HCT116 (cell line): ENCODE data around the gene HRG.

Experiments
- EZH2 ChIP-seq: fragments of 200-600 bp; sonication (generic); IDR thresholded peaks from 2 replicates; pipeline ENCODE4 v1.6.1; 2017; ENCODE audit warnings: antibody characterized with exemption, mixed run types
- FOSL1 ChIP-seq: IDR thresholded peaks from 2 replicates; pipeline ENCODE4 v1.6.1; 2012; ENCODE audit warnings: low read depth
- POLR2A ChIP-seq: IDR thresholded peaks from 2 replicates; pipeline ENCODE4 v1.7.0; 2011; ENCODE audit warnings: borderline replicate concordance; ENCODE audit not compliant: insufficient read depth, insufficient read length; ENCODE audit errors: extremely low read depth
- POLR2AphosphoS5 ChIP-seq: IDR thresholded peaks from 2 replicates; pipeline ENCODE4 v1.6.1; 2011; ENCODE audit warnings: mild to moderate bottlenecking, low read depth, low read length, moderate library complexity
- RAD21 ChIP-seq: IDR thresholded peaks from 2 replicates; pipeline ENCODE4 v1.6.1; 2012; ENCODE audit warnings: low read depth, mild to moderate bottlenecking
- SIN3A ChIP-seq: IDR thresholded peaks from 2 replicates; pipeline ENCODE4 v1.6.1; 2012; ENCODE audit warnings: low read depth
- YY1 ChIP-seq: IDR thresholded peaks from 2 replicates; pipeline ENCODE4 v1.6.1; 2011; ENCODE audit warnings: low read length, low read depth, moderate library complexity, mild to moderate bottlenecking; ENCODE audit not compliant: insufficient replicate concordance; ENCODE audit errors: extremely low read depth
- TF ChIP-seq, protein P1 (sequence below), 3 experiments: fragments of 200-600 bp in 1 of 3; sonication (generic) in 1 of 3; IDR thresholded peaks in 2 of 3; conservative IDR thresholded peaks in 1 of 3; 2 replicates each; pipeline ENCODE4 v1.5.1; 2012 to 2017; ENCODE audit warnings: low read depth in 2 of 3, low read length in 2 of 3, antibody characterized with exemption in 1 of 3, borderline replicate concordance in 1 of 3, control low read depth in 1 of 3, mild to moderate bottlenecking in 1 of 3, mixed read lengths in 1 of 3, mixed run types in 1 of 3, moderate library complexity in 1 of 3; ENCODE audit not compliant: insufficient read depth in 1 of 3
- TF ChIP-seq, protein P2 (sequence below): IDR thresholded peaks from 2 replicates; pipeline ENCODE4 v1.6.1; 2012; ENCODE audit warnings: low read depth
- TF ChIP-seq, protein P3 (sequence below): IDR thresholded peaks from 2 replicates; pipeline ENCODE4 v1.6.1; 2012

- TF ChIP-seq POLR2A (no peak), POLR2AphosphoS5 (no peak), RAD21 (no peak), SIN3A (no peak), YY1 (no peak), FOSL1 (no peak), EZH2 (no peak)
- TF ChIP-seq, protein P1, sequence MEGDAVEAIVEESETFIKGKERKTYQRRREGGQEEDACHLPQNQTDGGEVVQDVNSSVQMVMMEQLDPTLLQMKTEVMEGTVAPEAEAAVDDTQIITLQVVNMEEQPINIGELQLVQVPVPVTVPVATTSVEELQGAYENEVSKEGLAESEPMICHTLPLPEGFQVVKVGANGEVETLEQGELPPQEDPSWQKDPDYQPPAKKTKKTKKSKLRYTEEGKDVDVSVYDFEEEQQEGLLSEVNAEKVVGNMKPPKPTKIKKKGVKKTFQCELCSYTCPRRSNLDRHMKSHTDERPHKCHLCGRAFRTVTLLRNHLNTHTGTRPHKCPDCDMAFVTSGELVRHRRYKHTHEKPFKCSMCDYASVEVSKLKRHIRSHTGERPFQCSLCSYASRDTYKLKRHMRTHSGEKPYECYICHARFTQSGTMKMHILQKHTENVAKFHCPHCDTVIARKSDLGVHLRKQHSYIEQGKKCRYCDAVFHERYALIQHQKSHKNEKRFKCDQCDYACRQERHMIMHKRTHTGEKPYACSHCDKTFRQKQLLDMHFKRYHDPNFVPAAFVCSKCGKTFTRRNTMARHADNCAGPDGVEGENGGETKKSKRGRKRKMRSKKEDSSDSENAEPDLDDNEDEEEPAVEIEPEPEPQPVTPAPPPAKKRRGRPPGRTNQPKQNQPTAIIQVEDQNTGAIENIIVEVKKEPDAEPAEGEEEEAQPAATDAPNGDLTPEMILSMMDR (IDR thresholded peaks at IDR 0.05 in 2 of 3, conservative IDR thresholded peaks at IDR 0.05 in 1 of 3; ENCODE audit: borderline replicate concordance in 1 of 3, insufficient read depth in 1 of 3, low read depth in 2 of 3, low read length in 2 of 3) = no peak
- TF ChIP-seq, protein P2, sequence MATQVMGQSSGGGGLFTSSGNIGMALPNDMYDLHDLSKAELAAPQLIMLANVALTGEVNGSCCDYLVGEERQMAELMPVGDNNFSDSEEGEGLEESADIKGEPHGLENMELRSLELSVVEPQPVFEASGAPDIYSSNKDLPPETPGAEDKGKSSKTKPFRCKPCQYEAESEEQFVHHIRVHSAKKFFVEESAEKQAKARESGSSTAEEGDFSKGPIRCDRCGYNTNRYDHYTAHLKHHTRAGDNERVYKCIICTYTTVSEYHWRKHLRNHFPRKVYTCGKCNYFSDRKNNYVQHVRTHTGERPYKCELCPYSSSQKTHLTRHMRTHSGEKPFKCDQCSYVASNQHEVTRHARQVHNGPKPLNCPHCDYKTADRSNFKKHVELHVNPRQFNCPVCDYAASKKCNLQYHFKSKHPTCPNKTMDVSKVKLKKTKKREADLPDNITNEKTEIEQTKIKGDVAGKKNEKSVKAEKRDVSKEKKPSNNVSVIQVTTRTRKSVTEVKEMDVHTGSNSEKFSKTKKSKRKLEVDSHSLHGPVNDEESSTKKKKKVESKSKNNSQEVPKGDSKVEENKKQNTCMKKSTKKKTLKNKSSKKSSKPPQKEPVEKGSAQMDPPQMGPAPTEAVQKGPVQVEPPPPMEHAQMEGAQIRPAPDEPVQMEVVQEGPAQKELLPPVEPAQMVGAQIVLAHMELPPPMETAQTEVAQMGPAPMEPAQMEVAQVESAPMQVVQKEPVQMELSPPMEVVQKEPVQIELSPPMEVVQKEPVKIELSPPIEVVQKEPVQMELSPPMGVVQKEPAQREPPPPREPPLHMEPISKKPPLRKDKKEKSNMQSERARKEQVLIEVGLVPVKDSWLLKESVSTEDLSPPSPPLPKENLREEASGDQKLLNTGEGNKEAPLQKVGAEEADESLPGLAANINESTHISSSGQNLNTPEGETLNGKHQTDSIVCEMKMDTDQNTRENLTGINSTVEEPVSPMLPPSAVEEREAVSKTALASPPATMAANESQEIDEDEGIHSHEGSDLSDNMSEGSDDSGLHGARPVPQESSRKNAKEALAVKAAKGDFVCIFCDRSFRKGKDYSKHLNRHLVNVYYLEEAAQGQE = no peak
- TF ChIP-seq, protein P3, sequence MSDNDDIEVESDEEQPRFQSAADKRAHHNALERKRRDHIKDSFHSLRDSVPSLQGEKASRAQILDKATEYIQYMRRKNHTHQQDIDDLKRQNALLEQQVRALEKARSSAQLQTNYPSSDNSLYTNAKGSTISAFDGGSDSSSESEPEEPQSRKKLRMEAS = no peak
Observed at GRCh38 chr3:186620213-186621092, 45.4 kb upstream of the HRG start.
